GM19328 (cell line): ENCODE results near the gene SCML2.
"Not testable (repeated sequence)": the region's sequence is repeated elsewhere in the genome, so short reads cannot be mapped to it uniquely, and the experiment has no call there.

ENCODE experiments used
- ATAC-seq: cut with Tn5 transposase; IDR thresholded peaks from one replicate; pipeline ENCODE4 v1.9.1; 2021; ENCODE audit warnings: mild to moderate bottlenecking, moderate library complexity; ENCODE audit not compliant: unreplicated experiment

Gene SCML2

DNA sequence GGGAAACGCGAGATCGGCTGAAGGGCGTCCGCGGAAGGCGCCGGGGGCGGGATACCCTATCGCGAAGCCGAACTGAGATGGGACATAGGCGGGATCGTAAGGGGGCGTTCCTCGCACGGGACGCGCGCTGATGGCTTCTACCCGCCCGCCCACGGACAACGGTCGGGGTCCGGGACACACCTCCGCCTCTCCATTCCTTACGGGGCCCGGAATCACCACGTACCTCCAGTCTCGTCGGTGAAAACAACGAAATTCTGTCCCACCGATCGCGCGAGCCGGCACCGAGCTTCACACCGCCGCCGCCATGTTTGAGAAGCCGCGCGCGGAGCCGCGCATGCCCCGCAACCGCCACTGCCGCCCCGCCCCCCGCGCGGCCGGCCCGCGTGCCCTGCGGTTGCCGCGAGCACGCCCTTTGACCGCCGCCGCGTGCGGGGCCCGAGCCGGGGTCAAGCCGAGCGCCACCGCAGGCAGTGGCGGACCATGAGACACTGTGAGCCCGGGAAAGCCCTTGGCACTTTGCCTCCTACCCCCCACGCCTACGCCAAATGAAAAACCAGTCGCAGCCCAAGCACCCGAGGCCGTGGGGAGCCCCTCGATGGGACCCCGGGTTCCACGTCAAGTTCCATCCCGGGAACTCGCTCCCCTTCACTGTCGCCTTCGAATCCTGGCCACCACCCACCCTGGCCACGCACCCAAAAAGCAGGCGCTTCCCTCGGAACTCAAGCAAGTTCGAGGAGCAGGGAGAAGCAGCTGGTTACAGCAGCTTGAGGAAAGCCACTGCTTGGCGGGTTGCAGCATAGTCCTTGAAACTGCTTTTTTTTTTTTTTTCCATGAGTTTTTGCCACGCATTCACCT lies at the start of gene SCML2:
TSS of gene SCML2 (minus strand) at position 320 of the 855 bp plus-strand sequence. CDS start 20,617 bp downstream, outside the sequence.
- ATAC-seq: no peak

DNA sequence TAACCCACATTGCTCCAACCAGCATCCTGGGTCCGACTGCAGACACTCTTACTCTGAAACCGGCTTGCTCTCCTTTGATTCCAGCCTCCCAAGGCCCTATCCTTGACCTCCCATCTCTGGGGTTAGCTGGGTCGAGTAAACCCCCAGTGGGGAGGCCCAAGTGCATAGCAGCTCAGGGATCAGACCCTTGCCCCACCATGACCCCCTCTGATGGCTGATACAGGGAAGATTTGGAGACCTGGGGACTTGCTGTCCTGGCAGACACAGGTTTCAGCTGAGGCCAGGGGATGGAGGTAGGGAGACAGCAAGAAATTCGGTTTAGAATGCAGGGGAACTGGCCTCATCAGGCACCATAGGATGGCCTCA lies 47.3 kb upstream of the SCML2 start:
- ATAC-seq: no peak

DNA sequence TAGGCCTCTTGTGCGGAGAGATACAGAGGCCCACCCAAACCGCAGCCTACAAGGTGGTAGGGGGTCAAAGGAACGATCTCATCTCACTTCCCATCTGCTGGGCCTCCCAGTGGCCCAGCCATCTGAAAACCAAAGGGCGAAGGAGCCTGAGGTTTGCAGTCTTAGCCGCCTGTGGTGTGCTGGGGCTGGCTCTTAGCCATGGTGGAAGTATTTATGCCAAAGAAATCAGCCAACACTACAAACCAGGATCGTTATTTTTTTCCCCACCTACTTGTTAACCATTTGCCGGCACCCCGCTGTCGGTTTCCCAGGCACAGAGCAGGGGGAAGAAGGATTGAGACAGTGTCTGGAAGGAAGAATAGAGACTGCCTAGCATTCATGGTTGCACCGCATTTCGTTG lies 40.0 kb upstream of the SCML2 start:
- no peak for ATAC-seq

DNA sequence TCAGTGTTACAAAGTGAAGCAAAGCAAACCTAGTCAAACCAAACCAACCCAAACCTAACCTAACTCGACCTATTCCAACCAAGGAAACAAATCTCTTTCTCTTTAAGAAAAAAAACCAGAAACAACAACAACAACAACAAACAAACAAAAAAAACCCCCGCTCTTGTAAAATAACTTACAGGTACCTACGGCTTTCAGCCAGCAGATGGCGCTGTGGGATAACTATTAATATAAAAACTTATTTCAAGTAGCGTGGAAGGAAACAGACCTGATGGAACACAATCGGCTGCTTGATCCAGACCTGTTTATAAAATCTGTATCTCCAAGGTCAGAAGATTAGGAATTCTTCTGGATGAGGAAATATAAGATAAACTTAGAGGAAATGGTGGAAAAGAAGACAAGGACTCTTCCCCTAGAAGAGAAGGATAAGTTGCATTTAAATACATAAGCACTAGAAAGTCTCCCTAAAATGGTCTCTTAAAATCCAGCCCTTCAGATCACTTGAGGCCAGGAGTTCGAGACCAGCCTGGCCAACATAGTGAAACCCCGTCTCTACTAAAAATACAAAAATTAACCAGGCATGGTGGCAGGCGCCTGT lies 36.6 kb upstream of the SCML2 start:
- ATAC-seq: no peak

DNA sequence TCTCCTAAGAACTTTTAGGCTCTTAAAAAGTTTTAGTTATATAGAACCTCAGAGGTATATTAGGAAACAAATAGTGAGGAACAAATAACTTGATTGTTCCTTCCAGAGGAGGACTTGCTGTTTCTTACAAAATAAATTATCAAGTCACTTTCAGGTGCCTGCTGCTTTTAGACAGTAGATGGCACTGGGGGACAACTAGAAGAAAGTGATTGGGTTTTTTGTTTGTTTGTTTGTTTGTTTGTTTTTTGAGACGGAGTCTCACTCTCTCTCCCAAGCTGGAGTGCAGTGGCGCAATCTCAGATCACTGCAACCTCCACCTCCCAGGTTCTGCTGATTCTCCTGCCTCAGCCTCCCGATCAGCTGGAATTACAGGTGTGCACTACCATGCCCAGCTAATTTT lies 35.5 kb upstream of the SCML2 start:
- ATAC-seq: no peak

DNA sequence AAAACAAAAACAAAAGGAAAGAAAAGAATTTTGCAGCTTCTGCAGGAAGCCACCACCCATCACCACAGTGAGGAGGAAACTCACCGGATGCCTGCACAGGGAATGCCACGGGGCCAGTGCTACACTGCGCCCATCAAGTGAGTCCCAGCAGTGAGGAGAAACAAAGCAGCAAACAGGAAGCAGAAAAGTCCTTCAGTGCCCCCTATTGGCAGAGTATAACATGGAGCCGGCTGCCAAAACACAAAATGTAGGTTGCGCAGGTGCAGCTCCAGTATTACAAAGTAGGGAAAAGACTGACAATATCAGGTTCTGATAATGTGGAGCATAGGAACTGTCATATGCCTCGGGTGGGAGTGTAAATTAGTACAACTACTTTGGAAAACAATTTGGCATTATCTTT lies 23.3 kb upstream of the SCML2 start:
- no peak for ATAC-seq

DNA sequence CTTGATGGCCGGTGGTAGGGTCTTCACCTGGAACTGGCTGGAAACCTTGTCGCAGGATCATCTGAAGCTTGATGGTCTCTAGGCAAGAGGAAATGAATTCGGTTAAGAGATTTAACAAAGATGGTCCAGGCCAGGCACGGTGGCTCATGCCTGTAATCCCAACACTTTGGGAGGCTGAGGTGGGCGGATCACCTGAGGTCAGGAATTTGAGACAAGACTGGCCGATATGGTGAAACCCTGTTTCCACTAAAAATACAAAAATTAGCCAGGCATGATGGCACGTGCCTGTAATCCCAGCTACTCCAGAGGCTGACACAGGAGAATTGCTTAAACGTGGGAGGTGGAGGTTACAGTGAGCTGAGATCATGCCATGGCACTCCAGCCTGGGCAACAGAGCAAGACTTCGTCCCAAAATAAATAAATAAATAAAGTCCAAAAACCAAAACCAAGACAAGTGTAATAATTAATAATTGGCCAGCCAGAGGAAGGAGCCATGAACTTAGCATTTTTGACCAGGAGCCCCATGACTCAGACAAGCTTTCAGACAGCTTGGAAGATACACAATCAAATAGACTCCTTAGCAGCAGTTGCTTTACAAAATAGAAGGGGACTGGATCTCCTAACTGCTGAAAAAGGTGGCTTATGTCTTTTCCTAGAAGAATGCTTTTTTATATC lies 20.8 kb upstream of the SCML2 start:
- ATAC-seq: not testable (repeated sequence)

DNA sequence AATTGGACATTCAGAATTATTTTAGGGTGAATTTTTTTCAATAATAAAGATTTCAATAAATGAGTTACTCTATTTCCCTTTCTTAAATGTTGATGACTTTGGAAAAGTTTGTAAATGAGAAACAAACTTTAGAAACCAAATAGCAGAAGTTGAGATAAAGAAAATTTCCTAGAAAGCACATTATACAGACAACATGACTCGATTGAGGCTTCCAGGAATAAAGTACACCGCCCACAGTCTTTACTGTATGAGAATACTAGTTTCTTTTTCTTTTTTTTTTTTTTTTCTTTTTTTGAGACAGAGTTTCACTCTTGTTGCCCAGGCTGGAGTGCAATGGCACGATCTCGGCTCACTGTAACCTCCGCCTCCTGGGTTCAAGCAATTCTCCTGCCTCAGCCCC lies 14.6 kb upstream of the SCML2 start:
- ATAC-seq: not testable (repeated sequence)

DNA sequence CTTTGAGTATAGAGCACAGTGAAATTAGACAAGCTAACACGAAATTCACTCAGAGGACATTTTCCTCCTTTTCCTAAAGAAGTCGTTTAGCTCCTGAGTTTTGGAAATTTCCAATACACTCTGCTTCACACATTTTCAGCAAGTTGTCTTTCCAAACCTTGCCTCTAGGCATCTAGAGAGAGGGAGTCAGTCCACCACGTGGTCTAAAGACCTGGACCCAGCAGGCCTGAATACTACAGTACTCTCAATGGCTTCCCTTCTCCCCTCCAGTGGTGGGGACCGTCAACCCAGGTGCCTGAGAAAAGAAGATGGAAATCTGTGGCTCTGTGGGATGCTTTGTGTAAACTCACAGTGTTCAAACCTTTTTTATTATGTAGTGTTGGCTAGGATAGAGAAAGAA lies 13.9 kb upstream of the SCML2 start:
- no peak for ATAC-seq

DNA sequence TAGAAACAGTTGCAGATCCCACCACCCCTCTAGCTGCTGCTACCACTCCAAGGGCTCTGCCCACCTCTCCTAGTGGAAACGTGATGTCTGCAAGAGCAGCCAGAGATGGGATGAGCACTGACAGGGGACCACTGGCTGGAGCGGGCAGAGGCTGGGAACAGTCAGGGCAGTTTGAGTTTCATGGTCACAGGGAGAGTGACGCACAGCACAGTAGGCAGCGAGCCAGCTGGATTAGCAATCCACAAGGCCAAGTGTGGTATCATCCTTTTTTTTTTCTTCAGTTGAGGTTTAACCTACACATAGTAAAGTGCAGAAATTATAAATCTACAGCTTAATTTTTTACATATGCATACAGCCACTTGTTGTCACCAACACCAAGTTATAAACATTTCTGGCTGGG lies 6.4 kb upstream of the SCML2 start:
- no peak for ATAC-seq

DNA sequence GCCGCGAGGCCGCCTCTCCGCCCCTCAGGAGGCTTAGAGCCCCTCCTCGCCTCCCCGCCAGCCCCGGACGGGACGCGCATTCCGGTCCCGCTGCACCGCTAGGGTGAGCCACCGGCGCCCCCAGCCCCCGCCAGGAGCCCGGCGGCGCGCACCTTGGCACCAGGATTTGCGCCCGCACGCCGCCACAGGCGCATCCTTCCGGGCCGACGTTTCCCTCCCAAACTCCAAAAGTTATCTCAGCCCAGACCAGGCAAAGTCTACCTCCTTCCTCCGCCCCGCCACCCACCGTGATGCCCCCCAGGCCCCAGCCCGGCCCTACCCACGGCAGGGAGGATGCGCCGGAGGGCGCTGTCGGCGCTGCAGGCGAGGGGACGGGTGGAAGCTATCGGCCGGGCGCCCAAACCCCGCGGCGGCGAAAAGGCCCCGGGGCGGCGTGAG lies 538 bp downstream of the SCML2 start:
- ATAC-seq: no peak

DNA sequence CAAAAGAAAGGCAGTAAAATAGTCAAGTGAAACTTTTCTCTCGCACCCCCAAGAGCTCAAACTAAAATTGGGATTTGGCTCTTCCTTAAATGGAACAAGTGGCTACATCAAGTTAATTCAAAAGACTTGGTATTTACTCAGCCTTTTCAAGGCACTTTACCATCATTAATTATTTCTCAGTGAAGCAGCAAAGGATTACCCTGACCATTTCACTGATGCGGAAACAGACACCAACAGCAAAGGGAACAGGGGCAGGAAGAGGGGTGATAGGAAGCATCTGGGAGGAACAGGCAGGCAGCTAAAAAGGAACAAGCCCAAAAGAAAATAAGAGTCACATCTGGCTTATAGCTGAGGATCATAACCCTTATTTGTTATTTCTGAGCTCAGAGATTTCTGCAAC lies 2.7 kb downstream of the SCML2 start:
- ATAC-seq: no peak

DNA sequence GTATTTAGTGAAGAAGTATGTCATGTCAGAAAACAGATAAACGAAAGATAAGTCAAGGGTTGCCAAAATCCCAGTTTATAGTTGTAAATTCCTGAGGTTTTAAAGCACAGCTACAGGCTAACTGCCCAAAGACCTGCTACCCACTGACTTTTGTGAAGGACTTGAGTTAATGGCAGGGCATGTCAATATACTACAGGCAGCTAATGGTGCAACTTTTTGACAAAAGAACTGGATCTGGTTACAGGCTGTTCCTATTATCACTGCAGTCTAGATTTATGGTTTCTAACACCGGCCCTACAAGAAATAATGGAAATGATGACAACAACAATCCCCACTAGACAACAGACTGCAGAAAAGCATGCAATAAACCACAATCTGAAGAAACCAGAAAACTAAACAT lies 6.4 kb downstream of the SCML2 start:
- ATAC-seq: no peak

DNA sequence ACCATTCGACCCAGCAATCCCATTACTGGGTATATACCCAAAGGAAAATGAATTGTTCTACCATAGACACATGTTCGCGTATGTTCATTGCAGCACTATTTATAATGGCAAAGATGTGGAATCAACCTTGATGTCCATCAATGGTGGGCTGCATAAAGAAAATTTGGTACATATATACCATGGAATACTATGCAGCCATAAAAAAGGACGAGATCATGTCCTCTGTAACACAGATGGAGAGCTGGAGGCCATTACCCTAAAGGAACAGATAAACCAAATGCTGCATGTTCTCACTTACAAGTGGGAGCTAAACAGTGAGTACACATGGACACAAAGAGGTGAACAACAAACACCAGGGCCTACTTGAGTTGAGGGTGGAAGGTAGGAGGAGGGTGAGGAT lies 45.1 kb downstream of the SCML2 start:
- ATAC-seq: no peak

DNA sequence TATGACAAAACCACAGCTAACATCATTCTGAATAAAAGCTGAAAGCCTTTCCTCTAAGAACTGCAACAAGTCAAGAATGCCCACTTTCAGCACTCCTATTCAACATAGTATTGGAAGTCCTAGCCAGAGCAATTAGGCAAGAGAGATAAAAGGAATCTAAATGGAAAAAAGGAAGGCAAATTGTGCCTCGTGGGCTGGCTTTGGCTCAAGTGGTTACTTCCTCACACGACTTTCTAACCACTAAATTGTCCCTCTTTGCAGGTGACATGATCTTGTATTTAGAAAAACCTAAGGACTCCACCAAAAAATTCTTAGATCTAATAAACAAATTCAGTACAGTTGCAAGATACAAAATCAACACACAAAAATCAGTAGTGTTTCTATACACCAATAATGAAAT lies 57.2 kb downstream of the SCML2 start:
- no peak for ATAC-seq

DNA sequence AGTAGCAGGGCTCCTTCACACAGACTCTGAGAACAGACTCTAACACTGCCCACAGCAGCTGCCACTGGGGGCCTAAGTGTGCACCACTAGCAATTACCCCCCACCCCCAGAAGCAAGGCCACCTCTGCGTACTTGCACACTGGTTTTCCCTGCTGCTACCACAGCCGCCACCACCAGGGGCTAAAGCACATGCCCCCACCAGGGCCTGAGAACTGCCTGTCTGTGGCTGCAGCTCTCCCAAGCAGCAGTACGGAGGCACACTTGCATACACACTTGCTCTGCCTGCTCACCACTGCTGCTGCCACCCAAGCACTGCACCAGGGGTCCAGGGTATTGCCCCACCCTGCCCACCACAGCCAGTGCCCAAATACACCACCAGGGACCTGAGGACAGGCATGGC lies 59.6 kb downstream of the SCML2 start:
- no peak for ATAC-seq

DNA sequence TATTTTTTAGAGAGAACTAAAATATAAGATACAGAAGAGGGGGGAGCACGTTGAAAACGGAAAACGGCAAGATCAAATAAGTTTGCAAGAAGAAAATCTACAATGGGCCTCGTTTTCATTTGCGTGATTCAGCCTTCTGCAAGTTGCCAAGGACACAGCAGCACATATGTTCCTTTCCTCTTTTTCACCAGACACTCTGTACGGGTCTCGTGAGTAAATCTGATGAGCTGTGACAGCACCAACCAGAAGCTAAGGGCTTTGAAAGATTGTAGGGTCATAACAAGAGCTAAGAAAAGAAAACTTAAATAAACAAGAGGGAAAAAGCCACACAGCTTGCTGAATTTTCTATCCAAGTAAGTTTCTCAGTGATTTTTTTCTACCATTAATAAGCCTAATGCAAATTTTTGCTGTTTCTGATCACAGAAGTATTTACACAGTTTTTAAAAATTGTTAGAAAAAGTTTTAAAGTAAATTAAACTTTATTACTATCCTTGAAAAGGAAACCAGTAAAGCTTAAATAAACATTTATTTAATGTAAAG lies 63.4 kb downstream of the SCML2 start:
- ATAC-seq: no peak

DNA sequence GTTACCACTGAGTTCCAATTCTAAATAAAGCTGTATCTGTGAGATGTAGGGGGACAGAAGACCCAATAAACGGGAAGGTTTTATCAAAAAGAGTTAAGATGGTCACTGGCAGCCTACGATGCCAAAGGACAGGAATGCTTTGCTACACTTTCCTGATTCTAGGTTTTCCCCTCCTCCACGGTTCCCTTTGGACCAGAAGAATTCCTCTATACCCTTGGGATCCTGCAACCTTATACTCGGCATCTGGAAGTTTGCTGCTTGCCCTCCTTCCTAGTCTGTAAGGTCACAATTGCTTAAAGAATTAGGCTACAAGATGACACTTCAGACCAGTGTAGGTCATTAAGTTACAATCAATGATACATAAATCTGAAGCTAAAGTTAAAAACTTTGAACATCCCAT lies 64.3 kb downstream of the SCML2 start:
- ATAC-seq: no peak

DNA sequence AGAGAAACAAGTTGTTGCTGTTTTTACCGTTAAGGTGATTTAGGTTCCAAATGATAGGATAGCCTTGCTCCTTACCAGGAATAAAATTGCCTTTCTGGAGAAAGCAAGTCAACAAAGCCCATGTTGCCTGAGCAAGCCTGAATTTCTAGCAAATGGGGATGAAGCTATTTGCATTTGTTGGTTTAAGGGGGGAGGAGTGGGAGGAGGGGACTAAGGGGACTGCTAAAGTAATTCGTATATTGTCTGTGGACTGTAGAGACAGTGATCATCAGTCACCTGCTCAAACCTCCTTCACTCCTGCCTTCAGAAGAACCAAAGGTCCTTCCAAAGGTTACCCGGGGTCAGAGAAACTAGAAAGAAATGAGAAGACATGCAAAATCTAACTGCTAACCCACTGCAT lies 65.8 kb downstream of the SCML2 start:
- no peak for ATAC-seq

DNA sequence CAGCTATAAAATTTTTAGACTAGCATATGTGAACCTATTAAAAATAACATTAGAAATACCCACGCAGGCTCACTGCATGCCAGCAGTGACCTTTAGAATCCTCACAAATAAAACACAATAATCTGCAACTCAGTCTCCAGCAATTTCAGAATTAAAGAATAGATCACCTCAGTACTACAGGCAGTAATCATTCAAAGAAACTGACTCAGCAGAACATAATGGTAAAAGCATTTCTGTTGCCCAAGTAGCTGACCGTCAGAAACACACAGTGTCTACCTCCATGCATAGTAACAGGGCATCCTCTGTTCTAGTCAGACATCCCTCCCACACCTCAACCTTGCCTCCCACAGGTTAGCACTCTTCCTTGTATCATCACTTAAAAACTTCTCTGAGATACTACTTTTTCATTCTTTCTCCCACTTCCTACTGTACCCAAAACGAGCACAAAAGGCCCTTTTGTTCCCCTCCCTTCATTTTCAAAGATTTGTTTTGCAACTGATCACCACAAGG lies 68.1 kb downstream of the SCML2 start:
- no peak for ATAC-seq

DNA sequence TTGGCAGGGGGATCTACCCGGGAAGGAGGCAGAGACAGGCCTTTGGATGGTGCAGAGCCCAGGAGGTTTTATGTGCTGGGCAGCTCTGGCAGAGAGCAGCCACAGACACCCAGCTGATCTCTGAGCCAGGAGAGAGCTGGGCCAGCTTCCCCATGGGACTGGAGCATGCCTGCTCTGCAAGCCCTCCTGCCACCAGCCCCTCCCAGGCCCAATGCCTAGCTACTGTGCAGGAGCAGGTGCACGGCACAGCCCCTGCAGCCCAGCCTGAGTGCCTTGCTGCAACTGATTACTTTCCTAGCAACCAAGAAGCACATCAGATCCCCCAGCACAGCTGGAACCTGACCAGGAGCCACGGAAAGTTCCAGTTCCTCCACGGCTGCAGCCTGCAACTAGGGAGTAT lies 76.0 kb downstream of the SCML2 start:
- ATAC-seq: no peak

DNA sequence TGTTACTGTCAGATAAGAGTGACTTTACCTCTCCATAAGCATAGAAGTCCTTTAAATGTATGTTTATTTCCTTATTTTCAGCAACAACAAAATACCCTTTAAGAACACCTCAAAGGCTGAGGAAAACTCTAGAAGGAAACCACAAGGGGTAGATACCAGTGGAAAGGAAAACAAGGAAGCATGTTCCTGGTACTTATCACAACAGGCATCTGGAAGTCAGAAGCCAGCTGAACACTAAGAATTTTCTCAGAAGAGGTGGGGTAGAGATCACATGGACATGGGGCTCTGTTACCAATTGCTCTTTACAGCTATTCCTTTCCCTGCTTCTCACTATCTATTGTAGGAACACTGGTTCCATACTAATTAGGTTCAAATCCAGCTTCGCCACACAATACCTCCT lies 82.3 kb downstream of the SCML2 start:
- ATAC-seq: no peak
